CD8-positive, alpha-beta memory T cell (primary cell): ENCODE results near the gene CA12. TPM values are rescaled to one million over a fixed set of nuclear protein-coding genes. Genes with fewer than 3 reads are reported as not detected.

Source experiments
- CTCF ChIA-PET: fragments of 350-600 bp; sonication (Branson Sonifier 250); formaldehyde crosslinking; loops from one replicate; lab custom pipeline; 2021; ENCODE audit warnings: antibody characterized with exemption; lab: Charles Lee
- POLR2A ChIA-PET: fragments of 350-600 bp; sonication (Branson Sonifier 250); formaldehyde crosslinking; loops from one replicate; lab custom pipeline; 2021; ENCODE audit warnings: antibody characterized with exemption; lab: Charles Lee
- DNase-seq, 5 donors: peaks; one replicate each; pipeline versions ENCODE4 v3.0.0 to v3.0.0-alpha.2; 2020 to 2022; ENCODE audit warnings: mixed read lengths in 1 of 5
- H3K27ac ChIP-seq: one replicate; pipeline ENCODE4 v1.7.0; 2013; ENCODE audit warnings: low read depth, mild to moderate bottlenecking, low read length, moderate library complexity
- H3K27me3 ChIP-seq: 2 replicates; pipeline ENCODE4 v1.7.0; 2013; ENCODE audit warnings: low read length, mild to moderate bottlenecking; ENCODE audit not compliant: insufficient read depth, poor library complexity, severe bottlenecking
- H3K36me3 ChIP-seq: 2 replicates; pipeline ENCODE4 v1.7.0; 2013; ENCODE audit warnings: mild to moderate bottlenecking, low read length, moderate library complexity; ENCODE audit not compliant: insufficient read depth
- H3K4me1 ChIP-seq: 2 replicates; pipeline ENCODE4 v1.7.0; 2013; ENCODE audit warnings: mild to moderate bottlenecking, low read length, moderate library complexity; ENCODE audit not compliant: insufficient read depth
- H3K4me3 ChIP-seq: 2 replicates; pipeline ENCODE4 v1.7.0; 2013; ENCODE audit warnings: mild to moderate bottlenecking, low read length
- H3K9me3 ChIP-seq: 2 replicates; pipeline ENCODE4 v1.7.0; 2013; ENCODE audit warnings: mild to moderate bottlenecking, low read length
- H3K27ac Mint-ChIP-seq, 8 donors: one replicate each; pipeline ENCODE4 v1.8.0; 2020 to 2021; ENCODE audit warnings: mixed read lengths in 8 of 8, mild to moderate bottlenecking in 6 of 8, inconsistent platforms in 3 of 8, moderate library complexity in 3 of 8
- H3K27me3 Mint-ChIP-seq, 2 donors: one replicate each; pipeline ENCODE4 v1.8.0; 2020 to 2021; ENCODE audit warnings: mixed read lengths in 2 of 2, mild to moderate bottlenecking in 1 of 2, moderate library complexity in 1 of 2
- H3K36me3 Mint-ChIP-seq, 3 donors: one replicate each; pipeline ENCODE4 v1.8.0; 2020 to 2021; ENCODE audit warnings: mixed read lengths in 3 of 3, inconsistent platforms in 1 of 3, mild to moderate bottlenecking in 1 of 3
- H3K4me1 Mint-ChIP-seq, 3 donors: one replicate each; pipeline ENCODE4 v1.8.0; 2020 to 2021; ENCODE audit warnings: mixed read lengths in 3 of 3, inconsistent platforms in 1 of 3, mild to moderate bottlenecking in 1 of 3
- H3K4me3 Mint-ChIP-seq, 7 donors: one replicate each; pipeline ENCODE4 v1.8.0; 2020 to 2021; ENCODE audit warnings: mixed read lengths in 7 of 7, mild to moderate bottlenecking in 6 of 7, moderate library complexity in 4 of 7, inconsistent platforms in 2 of 7
- H3K9me3 Mint-ChIP-seq, 5 donors: one replicate each; pipeline ENCODE4 v1.8.0; 2020 to 2022; ENCODE audit warnings: mixed read lengths in 5 of 5, mild to moderate bottlenecking in 3 of 5, moderate library complexity in 2 of 5, inconsistent platforms in 1 of 5
- polyA plus RNA-seq: library from polyadenylated mRNA; unstranded; fragments of 300-500 nt; fragmentation: Illumina TruSeq; gene quantifications from one replicate; pipeline ENCODE4 v1.2.3, GENCODE V29; 2021
- total RNA-seq, 2 experiments: library from RNA; stranded (reverse); gene quantifications; one replicate each; pipeline ENCODE4 v1.2.3, GENCODE V29; 2021

Gene CA12
- total and polyA plus RNA-seq, 3 experiments from 2014 or later, result 0.08 TPM; not detected in 2

DNA sequence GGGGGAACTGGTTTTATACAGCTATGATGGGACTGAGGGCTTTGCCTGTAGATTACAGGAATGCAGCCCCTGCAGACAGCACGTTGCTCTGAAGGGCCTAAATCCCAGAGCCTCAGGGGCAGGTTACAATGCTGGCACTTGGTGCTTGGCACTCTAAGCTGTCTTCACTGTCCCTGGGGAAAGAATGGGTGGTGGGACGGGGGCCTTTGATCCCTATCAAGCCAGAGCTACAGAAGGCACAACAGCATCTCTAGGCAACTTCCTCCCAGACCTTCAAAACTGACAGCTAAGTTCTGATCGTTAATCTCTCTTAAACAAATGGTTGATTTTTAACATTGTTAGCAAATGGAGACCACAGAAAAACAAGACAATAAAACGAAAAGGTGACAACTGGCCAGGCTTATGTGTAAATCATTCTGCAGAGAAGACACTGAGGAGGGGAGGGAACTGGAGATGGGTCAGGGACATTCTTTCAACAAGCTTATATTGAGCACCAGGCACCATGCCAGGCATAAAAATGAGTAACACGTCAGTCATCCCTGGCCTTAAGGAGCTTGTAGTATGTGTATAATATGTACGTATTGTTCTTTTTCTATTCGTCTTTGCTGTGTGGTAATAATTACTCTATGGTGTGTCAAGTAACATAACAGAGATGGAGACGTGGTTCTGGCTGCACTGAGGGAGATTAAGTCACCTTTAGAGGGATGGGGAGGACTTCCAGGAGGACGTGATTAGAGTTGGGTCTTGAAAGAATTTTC is 49.1 kb downstream of the CA12 start:
- no peaks in the 10 kb centered on the region for H3K9me3 Mint-ChIP-seq
- no peak overlapping the region for H3K27ac ChIP-seq
- no peaks in the 10 kb centered on the region for H3K4me1 ChIP-seq
- ChIA-PET POLR2A (no interaction called here), CTCF (interaction anchor here (1.3 kb wide), 1 partner anchor 134 kb away, joined by 4 read pairs; no protein-coding TSS in a partner anchor)
- H3K4me1 Mint-ChIP-seq, result no peaks in the 10 kb centered on the region
- no peak overlapping the region for H3K4me3 ChIP-seq
- peaks cover 2 to 9% of the 10 kb centered on the region in 2 donors for H3K27me3 Mint-ChIP-seq
- no peaks in the 10 kb centered on the region for H3K36me3 ChIP-seq
- H3K36me3 Mint-ChIP-seq, result no peaks in the 10 kb centered on the region
- DNase-seq, result no peak
- H3K4me3 Mint-ChIP-seq, result no peak overlapping the region
- H3K27ac Mint-ChIP-seq, result peak overlapping the region in 1 of 8 donors; percentile 0
- no peaks in the 10 kb centered on the region for H3K27me3 ChIP-seq
- no peaks in the 10 kb centered on the region for H3K9me3 ChIP-seq

GRCh38 chr15:63331456-63331855 is 50.2 kb downstream of the CA12 start:
- Histone ChIP-seq H3K27me3 (no peaks in the 10 kb centered on the region), H3K9me3 (no peaks in the 10 kb centered on the region), H3K27ac (no peak overlapping the region), H3K4me3 (no peak overlapping the region), H3K4me1 (no peaks in the 10 kb centered on the region), H3K36me3 (no peaks in the 10 kb centered on the region)
- H3K27me3 Mint-ChIP-seq, result peaks cover 2 to 10% of the 10 kb centered on the region in 2 donors
- no peak overlapping the region for H3K4me3 Mint-ChIP-seq
- H3K27ac Mint-ChIP-seq, result peak overlapping the region in 1 of 8 donors; percentile 26
- ChIA-PET CTCF (no interaction called here), POLR2A (no interaction called here)
- no peaks in the 10 kb centered on the region for H3K4me1 Mint-ChIP-seq
- H3K9me3 Mint-ChIP-seq, result no peaks in the 10 kb centered on the region
- no peak for DNase-seq
- no peaks in the 10 kb centered on the region for H3K36me3 Mint-ChIP-seq

DNA sequence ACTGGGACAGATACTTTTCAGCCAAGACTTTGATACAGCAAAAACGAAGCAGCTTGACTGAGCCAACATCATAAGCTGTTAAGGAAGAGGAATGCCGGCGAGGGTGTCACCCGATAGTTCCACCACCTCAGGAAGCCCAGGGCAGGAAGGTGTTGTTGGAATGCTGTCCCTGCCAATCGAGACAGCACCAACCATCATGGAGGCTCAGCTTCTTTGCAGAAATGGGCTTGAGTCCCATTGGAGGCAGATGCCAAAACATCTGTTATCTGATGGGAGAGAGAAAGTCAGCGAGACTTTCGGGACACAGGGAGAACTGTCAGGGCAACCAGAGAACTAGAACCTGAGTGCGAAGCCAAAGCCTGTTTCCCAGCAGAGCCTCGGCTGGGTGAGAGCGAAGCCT is 50.7 kb downstream of the CA12 start:
- Mint-ChIP-seq H3K4me1 (no peaks in the 10 kb centered on the region), H3K4me3 (no peak overlapping the region), H3K9me3 (no peaks in the 10 kb centered on the region), H3K27me3 (peaks cover 2 to 10% of the 10 kb centered on the region in 2 donors), H3K36me3 (no peaks in the 10 kb centered on the region), H3K27ac (peak overlapping the region in 1 of 8 donors; percentile 6)
- Histone ChIP-seq H3K4me3 (no peak overlapping the region), H3K9me3 (no peaks in the 10 kb centered on the region), H3K36me3 (no peaks in the 10 kb centered on the region), H3K27ac (no peak overlapping the region), H3K27me3 (no peaks in the 10 kb centered on the region), H3K4me1 (no peaks in the 10 kb centered on the region)
- POLR2A ChIA-PET, result no interaction called here
- no peak for DNase-seq
- CTCF ChIA-PET, result no interaction called here

DNA sequence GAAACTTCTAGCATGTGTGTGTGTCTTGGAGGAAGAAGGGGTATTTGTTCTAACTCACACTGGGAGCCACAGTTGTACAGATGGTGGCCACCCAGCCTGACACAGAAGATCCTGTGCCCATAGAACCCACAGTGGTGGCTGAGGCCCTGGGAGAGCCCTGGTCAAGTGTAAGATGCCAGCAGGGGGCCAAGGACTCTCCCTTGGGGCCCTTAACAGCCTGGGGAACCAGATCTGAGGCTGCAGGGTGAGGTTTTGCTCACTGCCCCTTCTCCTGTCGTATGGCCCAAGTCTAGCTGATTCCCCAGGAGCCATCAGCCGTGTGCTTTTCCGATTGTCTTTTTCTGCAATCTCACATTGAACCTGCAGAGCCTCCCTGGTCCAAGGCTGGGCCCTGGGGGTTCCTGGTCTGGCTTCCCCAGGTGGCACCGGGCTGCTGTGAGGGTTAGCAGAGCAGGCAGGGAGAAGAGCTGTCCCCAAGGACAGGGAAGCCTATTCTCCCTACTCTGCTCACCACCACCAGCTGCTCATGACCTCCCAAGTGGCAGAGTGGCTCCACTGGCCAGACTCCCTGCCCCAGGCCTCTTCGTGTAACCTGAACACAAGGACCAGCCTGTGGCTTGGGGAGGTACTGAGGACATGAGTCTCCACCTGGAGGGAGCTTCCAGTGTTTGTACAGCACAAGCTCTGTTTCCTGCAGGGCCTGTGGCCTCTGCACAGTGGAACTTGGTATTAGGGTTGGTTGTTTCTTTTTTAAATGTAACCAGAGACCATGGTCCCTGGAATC is 51.9 kb downstream of the CA12 start:
- Histone ChIP-seq H3K27ac (no peak overlapping the region), H3K4me3 (no peak overlapping the region), H3K27me3 (no peaks in the 10 kb centered on the region), H3K4me1 (no peaks in the 10 kb centered on the region), H3K9me3 (no peaks in the 10 kb centered on the region), H3K36me3 (no peaks in the 10 kb centered on the region)
- H3K9me3 Mint-ChIP-seq, result no peaks in the 10 kb centered on the region
- peak overlapping the region in 1 of 8 donors; percentile 44 for H3K27ac Mint-ChIP-seq
- no peaks in the 10 kb centered on the region for H3K36me3 Mint-ChIP-seq
- DNase-seq, result no peak
- ChIA-PET CTCF (no interaction called here), POLR2A (no interaction called here)
- H3K4me3 Mint-ChIP-seq, result no peak overlapping the region
- H3K4me1 Mint-ChIP-seq, result no peaks in the 10 kb centered on the region
- H3K27me3 Mint-ChIP-seq, result peaks cover 3 to 10% of the 10 kb centered on the region in 2 donors

- ChIA-PET POLR2A (no interaction called here), CTCF (no interaction called here)
- no peaks in the 10 kb centered on the region for H3K36me3 ChIP-seq
- H3K4me1 Mint-ChIP-seq, result no peaks in the 10 kb centered on the region
- H3K4me3 ChIP-seq, result no peak overlapping the region
- no peaks in the 10 kb centered on the region for H3K9me3 ChIP-seq
- H3K4me1 ChIP-seq, result no peaks in the 10 kb centered on the region
- H3K36me3 Mint-ChIP-seq, result no peaks in the 10 kb centered on the region
- no peak overlapping the region for H3K4me3 Mint-ChIP-seq
- no peaks in the 10 kb centered on the region for H3K27me3 ChIP-seq
- peaks cover 3 to 8% of the 10 kb centered on the region in 2 donors for H3K27me3 Mint-ChIP-seq
- no peak overlapping the region for H3K27ac ChIP-seq
- H3K9me3 Mint-ChIP-seq, result no peaks in the 10 kb centered on the region
- no peak for DNase-seq
- H3K27ac Mint-ChIP-seq, result no peak overlapping the region
These were observed 53.8 kb downstream of the CA12 start for GRCh38 chr15:63327648-63328421.

DNA sequence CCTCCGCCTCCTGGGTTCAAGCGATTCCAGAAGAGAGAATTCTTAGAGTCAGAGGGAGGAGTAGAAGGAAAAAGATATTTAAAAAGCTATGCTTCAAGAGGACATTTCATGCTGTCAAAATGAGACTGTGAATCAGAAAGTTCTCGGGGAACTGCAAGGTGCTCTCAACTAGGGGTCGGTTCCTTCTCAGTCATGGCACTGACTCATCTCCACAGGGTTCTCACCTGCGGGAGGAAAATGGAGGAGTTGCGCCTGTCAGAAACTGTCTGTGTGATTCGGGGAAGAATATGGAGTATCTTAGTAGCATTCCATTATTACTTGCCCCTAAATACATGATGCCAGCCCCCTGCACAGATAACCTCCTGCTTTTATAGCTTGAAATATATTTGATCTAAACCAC is 56.9 kb downstream of the CA12 start:
- Mint-ChIP-seq H3K4me3 (no peak overlapping the region), H3K4me1 (no peaks in the 10 kb centered on the region), H3K27ac (no peak overlapping the region), H3K9me3 (no peaks in the 10 kb centered on the region), H3K36me3 (no peaks in the 10 kb centered on the region), H3K27me3 (peaks cover 5 to 6% of the 10 kb centered on the region in 2 donors)
- Histone ChIP-seq H3K36me3 (no peaks in the 10 kb centered on the region), H3K4me3 (no peak overlapping the region), H3K27ac (no peak overlapping the region), H3K9me3 (no peaks in the 10 kb centered on the region), H3K4me1 (no peaks in the 10 kb centered on the region), H3K27me3 (no peaks in the 10 kb centered on the region)
- ChIA-PET POLR2A (no interaction called here), CTCF (no interaction called here)
- DNase-seq, result no peak

GRCh38 chr15:63323798-63324563 is 57.7 kb downstream of the CA12 start:
- CTCF ChIA-PET, result no interaction called here
- H3K4me1 ChIP-seq, result no peaks in the 10 kb centered on the region
- no peaks in the 10 kb centered on the region for H3K36me3 Mint-ChIP-seq

More at GRCh38 chr15:63323798-63324563, 57.7 kb downstream of the CA12 start:
- Mint-ChIP-seq H3K4me1 (no peaks in the 10 kb centered on the region), H3K4me3 (no peak overlapping the region), H3K9me3 (no peaks in the 10 kb centered on the region), H3K27me3 (peaks cover 6% of the 10 kb centered on the region in 2 donors), H3K27ac (no peak overlapping the region)
- no peak for DNase-seq
- POLR2A ChIA-PET, result no interaction called here
- H3K4me3 ChIP-seq, result no peak overlapping the region
- H3K36me3 ChIP-seq, result no peaks in the 10 kb centered on the region
- H3K27ac ChIP-seq, result no peak overlapping the region
- H3K9me3 ChIP-seq, result no peaks in the 10 kb centered on the region
- H3K27me3 ChIP-seq, result no peaks in the 10 kb centered on the region
